ENCODE data around the gene MVB12B.

DNA sequence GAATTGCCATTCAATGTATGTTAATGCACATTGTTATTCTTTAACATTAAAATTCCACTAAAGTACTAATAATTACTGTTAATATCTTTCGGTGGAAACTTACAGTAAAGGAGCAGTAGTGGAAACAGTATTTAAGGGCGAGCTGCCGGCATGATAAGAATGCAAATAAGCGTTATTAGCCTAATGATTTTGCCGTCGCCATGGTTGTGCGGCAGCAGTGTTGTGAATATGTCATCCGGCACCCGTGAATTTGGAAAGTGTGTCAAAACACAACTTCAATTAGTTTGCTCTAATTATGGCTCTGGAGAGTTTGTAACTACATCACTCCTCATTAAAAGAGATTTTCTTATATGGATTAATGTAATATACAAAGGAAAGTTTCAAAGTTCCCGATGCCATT is 81.4 kb downstream of the MVB12B start:
- TF ChIP-seq POLR2A (IDR thresholded peaks at IDR 0.05) (no peak), CTCF (IDR thresholded peaks at IDR 0.05) (no peak), POLR2AphosphoS5 (IDR thresholded peaks at IDR 0.05) (no peak)
